ENCODE measurements around the gene OR12D1.
"Not testable (repeated sequence)": the region's sequence is repeated elsewhere in the genome, so short reads cannot be mapped to it uniquely, and the experiment has no call there.

OR12D1 gene

GRCh38 chr6:29414588-29414987, at the start of gene OR12D1:
Gene OR12D1 (plus strand): TSS chr6:29414928.
- DNase-seq = no peak

GRCh38 chr6:29368765-29369164, 46.0 kb upstream of the OR12D1 start, which contains the start of gene OR5V1:
Gene OR5V1 (minus strand): TSS chr6:29368865. CDS start chr6:29356195, 12,670 bp downstream.
- DNase-seq = no peak

GRCh38 chr6:29375191-29375590, 39.5 kb upstream of the OR12D1 start, which contains the start of gene OR12D3:
Gene OR12D3 (minus strand): TSS chr6:29375291. CDS start chr6:29375287, 4 bp downstream.
- DNase-seq = no peak

- DNase-seq = no peak
Observed at GRCh38 chr6:29376003-29376402, 38.7 kb upstream of the OR12D1 start.

- no peak for DNase-seq
Observed at GRCh38 chr6:29388533-29388932, 26.2 kb upstream of the OR12D1 start.

- no peak for DNase-seq
Observed at GRCh38 chr6:29395331-29395730, 19.4 kb upstream of the OR12D1 start, which contains the start of gene OR12D2. Gene OR12D2 (plus strand): TSS chr6:29395631. CDS start chr6:29396700, 1,069 bp downstream.

GRCh38 chr6:29399525-29399924, 15.2 kb upstream of the OR12D1 start:
- DNase-seq = no peak

- no peak for DNase-seq
Observed at GRCh38 chr6:29403801-29404200, 10.9 kb upstream of the OR12D1 start.

GRCh38 chr6:29419516-29419915, 4.8 kb downstream of the OR12D1 start:
- no peak for DNase-seq

- no peak for DNase-seq
Observed at GRCh38 chr6:29424168-29424567, 9.4 kb downstream of the OR12D1 start.

- no peak for DNase-seq
Observed at GRCh38 chr6:29424575-29424974, 9.8 kb downstream of the OR12D1 start.

GRCh38 chr6:29425075-29425474, 10.3 kb downstream of the OR12D1 start:
- no peak for DNase-seq

GRCh38 chr6:29426654-29427053, 11.9 kb downstream of the OR12D1 start:
- DNase-seq = no peak

- DNase-seq = peak; percentile 69
Observed at GRCh38 chr6:29436730-29437129, 22.0 kb downstream of the OR12D1 start.

- DNase-seq = no peak
Observed at GRCh38 chr6:29439006-29439405, 24.3 kb downstream of the OR12D1 start, which contains the start of gene OR10C1. Gene OR10C1 (plus strand): TSS chr6:29439306. CDS start chr6:29440016, 710 bp downstream.

GRCh38 chr6:29442719-29443118, 28.0 kb downstream of the OR12D1 start:
- DNase-seq = no peak

- DNase-seq = not testable (repeated sequence)
Observed at GRCh38 chr6:29444031-29444430, 29.3 kb downstream of the OR12D1 start.

GRCh38 chr6:29447670-29448069, 32.9 kb downstream of the OR12D1 start:
- no peak for DNase-seq

GRCh38 chr6:29451471-29452193, 36.9 kb downstream of the OR12D1 start:
- DNase-seq = no peak

GRCh38 chr6:29456971-29457370, 42.2 kb downstream of the OR12D1 start, which contains the start of the genes OR11A1 and OR2H1:
Gene OR11A1 (minus strand): TSS chr6:29457071. CDS start chr6:29427641, 29,430 bp downstream.
Gene OR2H1 (plus strand): TSS chr6:29457155. CDS start chr6:29461770, 4,615 bp downstream.
- DNase-seq = no peak

- DNase-seq = no peak
Observed at GRCh38 chr6:29461021-29461814, 46.5 kb downstream of the OR12D1 start.

- DNase-seq = no peak
Observed at GRCh38 chr6:29462022-29462421, 47.3 kb downstream of the OR12D1 start.

- DNase-seq = no peak
Observed at GRCh38 chr6:29465279-29465678, 50.6 kb downstream of the OR12D1 start.

- DNase-seq = no peak
Observed at GRCh38 chr6:29465801-29466200, 51.1 kb downstream of the OR12D1 start.

All from RPMI8226 (cell line).